Smooth muscle cell (in vitro differentiated cells): ENCODE results near the gene EXOC3. TPM values are rescaled to one million over a fixed set of nuclear protein-coding genes. Genes with fewer than 3 reads are reported as not detected.

ENCODE experiments used
- DNase-seq: peaks from one replicate; lab custom pipeline; 2025; ENCODE audit not compliant: unreplicated experiment; lab: John Stamatoyannopoulos, UW
- H2AFZ ChIP-seq: fragments of 200-600 bp; sonication (generic); 2 replicates; pipeline ENCODE4 v1.6.0; 2016; ENCODE audit warnings: antibody characterized with exemption, low read depth, mild to moderate bottlenecking
- H3F3A ChIP-seq: fragments of 200-600 bp; sonication (generic); 2 replicates; pipeline ENCODE4 v1.6.0; 2017; ENCODE audit warnings: antibody characterized with exemption, low read depth
- H3K27ac ChIP-seq: fragments of 200-600 bp; sonication (generic); 2 replicates; pipeline ENCODE4 v1.5.1; 2016; ENCODE audit warnings: low read depth, mild to moderate bottlenecking
- H3K27me3 ChIP-seq: fragments of 200-600 bp; sonication (generic); 2 replicates; pipeline ENCODE4 v1.6.1; 2016; ENCODE audit warnings: low read depth, mild to moderate bottlenecking
- H3K36me3 ChIP-seq: fragments of 200-600 bp; sonication (generic); 2 replicates; pipeline ENCODE4 v1.5.1; 2016; ENCODE audit warnings: low read depth
- H3K4me1 ChIP-seq: fragments of 200-600 bp; sonication (generic); 2 replicates; pipeline ENCODE4 v1.5.1; 2016; ENCODE audit warnings: low read depth
- H3K4me2 ChIP-seq: fragments of 200-600 bp; sonication (generic); 2 replicates; pipeline ENCODE4 v1.6.0; 2016; ENCODE audit warnings: mild to moderate bottlenecking
- H3K4me3 ChIP-seq: fragments of 200-600 bp; sonication (generic); 2 replicates; pipeline ENCODE4 v1.5.1; 2016; ENCODE audit warnings: mild to moderate bottlenecking
- H3K79me2 ChIP-seq: fragments of 200-600 bp; sonication (generic); 2 replicates; pipeline ENCODE4 v1.6.0; 2016; ENCODE audit warnings: low read depth, mild to moderate bottlenecking
- H3K9ac ChIP-seq: fragments of 200-600 bp; sonication (generic); 2 replicates; pipeline ENCODE4 v1.6.0; 2016; ENCODE audit warnings: low read depth
- H3K9me3 ChIP-seq: fragments of 200-600 bp; sonication (generic); replicated peaks from 2 replicates; pipeline ENCODE4 v1.5.1; 2016; ENCODE audit warnings: low read depth
- H4K20me1 ChIP-seq: fragments of 200-600 bp; sonication (generic); 2 replicates; pipeline ENCODE4 v1.6.0; 2016; ENCODE audit warnings: low read depth
- CTCF ChIP-seq: fragments of 200-600 bp; sonication (generic); IDR thresholded peaks from 2 replicates; pipeline ENCODE4 v1.5.1; 2017; ENCODE audit warnings: borderline replicate concordance, mild to moderate bottlenecking, antibody characterized with exemption; ENCODE audit not compliant: insufficient read depth, poor library complexity, severe bottlenecking
- WGBS: methylation state at CpG from one replicate; pipeline ENCODE4 v1.1.7; 2016; ENCODE audit warnings: low lambda C conversion rate; 5-methylcytosine and 5-hydroxymethylcytosine counted together
- polyA plus RNA-seq: library from polyadenylated mRNA; unstranded; fragments of >200 nt; fragmentation: Nextera tagmentation; extraction: Ambion mirVana; gene quantifications from 2 replicates; pipeline ENCODE4 v1.2.1, GENCODE V29; 2016
- total RNA-seq: library from RNA; depleted of rRNA; stranded (reverse); fragments of >200 nt; gene quantifications from 2 replicates; pipeline ENCODE4 v1.2.3, GENCODE V29; 2014

EXOC3 gene
- total RNA-seq (22.6 and 30.5 TPM in 2 replicates), polyA plus RNA-seq (22.9 and 23.6 TPM in 2 replicates)

DNA sequence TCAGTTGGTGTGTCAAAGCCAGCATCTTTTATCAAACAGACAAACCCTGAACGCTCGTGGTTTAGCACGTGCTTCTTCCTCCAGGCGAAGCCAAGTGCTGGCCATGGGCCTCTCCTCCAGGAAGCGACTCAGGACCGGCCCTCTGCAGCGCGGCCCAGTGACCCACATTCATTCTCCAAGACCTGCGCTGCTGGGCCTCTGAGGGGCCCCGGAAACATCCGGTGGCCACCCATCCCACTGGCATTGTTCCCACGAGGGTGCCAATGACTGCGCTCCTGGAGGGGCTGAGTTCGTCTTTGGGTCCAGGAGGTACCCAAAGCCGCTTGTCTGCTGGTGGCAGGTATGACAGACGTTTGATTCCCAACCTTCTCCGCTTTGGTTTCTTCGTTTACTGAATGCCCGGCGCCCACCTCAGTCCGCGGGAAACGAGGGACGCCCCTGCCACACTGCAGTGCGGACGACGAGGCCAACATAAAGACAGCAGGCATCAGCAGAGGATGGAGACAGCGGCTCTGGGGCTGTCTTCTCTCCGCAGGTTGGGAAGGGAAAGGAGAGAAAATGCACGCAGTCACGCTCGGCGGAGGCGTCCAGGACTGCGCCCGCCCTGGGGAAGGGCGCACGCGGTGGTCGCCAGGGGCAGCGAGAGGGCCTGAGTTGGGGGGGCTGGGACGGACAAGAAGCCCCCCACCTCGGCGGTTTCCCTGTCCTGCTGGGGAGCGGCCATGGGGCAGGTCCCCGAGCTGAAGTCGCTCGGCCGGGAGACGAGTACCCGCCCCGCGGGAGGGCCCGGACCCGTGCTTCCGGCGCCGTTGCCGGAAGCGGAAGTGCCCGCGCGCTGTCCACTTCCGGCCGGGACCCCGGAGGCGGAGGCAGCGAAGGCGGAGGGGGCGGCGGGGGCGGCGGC is at the start of gene EXOC3:
Gene EXOC3, plus strand, starts transcription at position 842 of the 904 bp plus-strand sequence. CDS start 3,030 bp downstream, outside the sequence.
- DNase-seq, result peak; percentile 26
- peaks cover 3% of the 10 kb centered on the region for H3F3A ChIP-seq
- H3K27ac ChIP-seq, result peak within 1 kb of the TSS; percentile 67
- H4K20me1 ChIP-seq, result peaks cover 9% of the 10 kb centered on the region
- no peak for TF ChIP-seq CTCF
- no peaks in the 10 kb centered on the region for H3K36me3 ChIP-seq
- H2AFZ ChIP-seq, result peak within 1 kb of the TSS; percentile 89
- H3K4me2 ChIP-seq, result peak within 1 kb of the TSS; percentile 100
- H3K9ac ChIP-seq, result peak within 1 kb of the TSS; percentile 89
- H3K79me2 ChIP-seq, result peaks cover 33% of the 10 kb centered on the region
- peak within 1 kb of the TSS; percentile 97 for H3K4me3 ChIP-seq
- no peaks in the 10 kb centered on the region for H3K27me3 ChIP-seq
- H3K9me3 ChIP-seq, result no peaks in the 10 kb centered on the region
- WGBS, result 12% methylated on average over 58 of the region's 73 CpGs
- H3K4me1 ChIP-seq, result peaks cover 14% of the 10 kb centered on the region

GRCh38 chr5:393846-394275 is 49.1 kb upstream of the EXOC3 start:
- WGBS, result 71% methylated on average over 10 of the region's 10 CpGs
- Histone ChIP-seq H3K36me3 (no peaks in the 10 kb centered on the region), H3F3A (peaks cover 19% of the 10 kb centered on the region), H2AFZ (no peak overlapping the region), H3K9ac (peak overlapping the region; percentile 48), H3K4me3 (no peak overlapping the region), H3K27ac (peak overlapping the region; percentile 99), H3K4me1 (peaks cover 11% of the 10 kb centered on the region), H3K79me2 (no peaks in the 10 kb centered on the region), H4K20me1 (no peaks in the 10 kb centered on the region), H3K4me2 (peak overlapping the region; percentile 59), H3K27me3 (no peaks in the 10 kb centered on the region), H3K9me3 (no peaks in the 10 kb centered on the region)
- TF ChIP-seq CTCF, result no peak
- no peak for DNase-seq

GRCh38 chr5:394671-395155 is 48.3 kb upstream of the EXOC3 start:
- H3K79me2 ChIP-seq, result no peaks in the 10 kb centered on the region
- peak overlapping the region; percentile 99 for H3K27ac ChIP-seq
- no peaks in the 10 kb centered on the region for H3K9me3 ChIP-seq
- H2AFZ ChIP-seq, result no peak overlapping the region
- H3K4me3 ChIP-seq, result no peak overlapping the region
- peak overlapping the region; percentile 89 for H3K9ac ChIP-seq
- DNase-seq, result no peak
- H3K36me3 ChIP-seq, result no peaks in the 10 kb centered on the region
- 86% methylated on average over 17 of the region's 18 CpGs for WGBS
- TF ChIP-seq CTCF, result no peak
- no peaks in the 10 kb centered on the region for H3K27me3 ChIP-seq
- no peaks in the 10 kb centered on the region for H4K20me1 ChIP-seq
- peaks cover 23% of the 10 kb centered on the region for H3F3A ChIP-seq
- peaks cover 19% of the 10 kb centered on the region for H3K4me1 ChIP-seq
- peak overlapping the region; percentile 56 for H3K4me2 ChIP-seq
